ENCODE results near the gene ICAM5.

GRCh38 chr19:10256970-10257615, 32.7 kb upstream of the ICAM5 start:
- TF ChIP-seq EZH2 (IDR thresholded peaks at IDR 0.05; ENCODE audit: borderline replicate concordance) (no peak), CTCF (IDR thresholded peaks at IDR 0.05; ENCODE audit: poor library complexity) (no peak)
